Gastrocnemius medialis (tissue), 4 donors: ENCODE results near the gene KLHL7. TPM values are rescaled to one million over a fixed set of nuclear protein-coding genes. Genes with fewer than 3 reads are reported as not detected.

Experiments
- ATAC-seq, 2 donors: fragments of 150-250 bp; one replicate each; pipeline ENCODE4 v1.9.1; 2016
- DNase-seq, 2 donors: peaks; one replicate each; pipeline ENCODE4 v3.0.0-alpha.2; 2019
- H3K27ac ChIP-seq, 4 donors: fragments of 200-600 bp; sonication (generic); 1 replicate in 1 of 4; 2 replicates in 3 of 4; pipeline ENCODE4 v1.5.1; 2016 to 2018; ENCODE audit warnings: mild to moderate bottlenecking in 2 of 4, moderate library complexity in 1 of 4
- H3K27me3 ChIP-seq, 3 donors: fragments of 200-600 bp; sonication (generic) in 2 of 3; 1 replicate in 1 of 3; 2 replicates in 2 of 3; pipeline versions ENCODE4 v1.5.1 to v1.6.0; 2016 to 2019; ENCODE audit warnings: mild to moderate bottlenecking in 1 of 3, moderate library complexity in 1 of 3
- H3K36me3 ChIP-seq, 2 donors: fragments of 200-600 bp; sonication (generic) in 1 of 2; one replicate each; pipeline ENCODE4 v1.5.1; 2017 to 2018
- H3K4me1 ChIP-seq, 2 donors: fragments of 200-600 bp; sonication (generic) in 1 of 2; one replicate each; pipeline ENCODE4 v1.5.1; 2016 to 2017; ENCODE audit warnings: mild to moderate bottlenecking in 2 of 2
- H3K4me3 ChIP-seq, 4 donors: fragments of 200-600 bp; sonication (generic) in 3 of 4; 1 replicate in 1 of 4; 2 replicates in 3 of 4; pipeline ENCODE4 v1.5.1; 2016 to 2019; ENCODE audit warnings: mild to moderate bottlenecking in 2 of 4
- H3K9me3 ChIP-seq, 3 donors: fragments of 200-600 bp; sonication (generic) in 2 of 3; 1 replicate in 1 of 3; 2 replicates in 2 of 3; pipeline ENCODE4 v1.5.1; 2016 to 2019
- CTCF ChIP-seq, 5 experiments: fragments of 450-650 bp in 3 of 5; fragments of 200-600 bp in 2 of 5; sonication (generic) in 2 of 5; IDR thresholded peaks in 4 of 5; conservative IDR thresholded peaks in 1 of 5; 1 replicate in 4 of 5; 2 replicates in 1 of 5; pipeline ENCODE4 v1.5.1; 2016 to 2019; ENCODE audit warnings: antibody characterized with exemption in 5 of 5, mild to moderate bottlenecking in 3 of 5, moderate library complexity in 3 of 5
- POLR2A ChIP-seq, 2 donors: fragments of 450-650 bp; IDR thresholded peaks; one replicate each; pipeline ENCODE4 v1.6.1; 2017; ENCODE audit warnings: antibody characterized with exemption in 2 of 2, mild to moderate bottlenecking in 2 of 2, moderate library complexity in 2 of 2
- in situ Hi-C, 4 donors: fragments of 200-750 bp; cut with MboI; loops; one replicate each; pipeline versions ENCODE4 v1.15.0 to v1.8.0; 2017; ENCODE audit warnings: low sequenced_read_pairs in 4 of 4
- intact Hi-C: fragments of 100-400 bp; cut with DNase I; formaldehyde crosslinking; loops from one replicate; pipeline ENCODE4 v1.15.1; 2023; ENCODE audit warnings: low total_unique reads
- total RNA-seq, 4 donors: library from RNA; depleted of rRNA; stranded (reverse); fragments of >200 nt; gene quantifications; one replicate each; pipeline versions ENCODE4 v1.1.0 to v1.2.3, GENCODE V29; 2016

KLHL7 gene
- total RNA-seq, 4 donors from 2014 or later = 12.2 to 21.4 (median 14.9) TPM

- Histone ChIP-seq H3K4me3 (no peak overlapping the region), H3K4me1 (no peaks in the 10 kb centered on the region), H3K36me3 (peaks cover 0 to 6% of the 10 kb centered on the region in 2 donors), H3K27ac (no peak overlapping the region), H3K9me3 (no peaks in the 10 kb centered on the region), H3K27me3 (no peaks in the 10 kb centered on the region)
- in situ Hi-C loops = no loop called here
- no peak for DNase-seq
- intact Hi-C loops = no loop called here
- no peak for ATAC-seq
- no peak for TF ChIP-seq CTCF (IDR thresholded peaks at IDR 0.05 in 4 of 5, conservative IDR thresholded peaks at IDR 0.05 in 1 of 5)
- no peak for TF ChIP-seq POLR2A (IDR thresholded peaks at IDR 0.05)
Measured at GRCh38 chr7:23136216-23136615, 30.6 kb downstream of the KLHL7 start.

GRCh38 chr7:23157679-23158078, 52.1 kb downstream of the KLHL7 start:
- in situ Hi-C loops (no loop called here), intact Hi-C loops (no loop called here)
- Histone ChIP-seq H3K27me3 (no peaks in the 10 kb centered on the region), H3K27ac (no peak overlapping the region), H3K4me3 (no peak overlapping the region), H3K36me3 (peaks cover 0 to 5% of the 10 kb centered on the region in 2 donors), H3K9me3 (no peaks in the 10 kb centered on the region), H3K4me1 (peaks cover 0 to 5% of the 10 kb centered on the region in 2 donors)
- DNase-seq (no peak), ATAC-seq (no peak)
- no peak for TF ChIP-seq CTCF (IDR thresholded peaks at IDR 0.05 in 4 of 5, conservative IDR thresholded peaks at IDR 0.05 in 1 of 5)
- TF ChIP-seq POLR2A (IDR thresholded peaks at IDR 0.05) = no peak

- TF ChIP-seq CTCF (IDR thresholded peaks at IDR 0.05 in 4 of 5, conservative IDR thresholded peaks at IDR 0.05 in 1 of 5) (no peak), POLR2A (IDR thresholded peaks at IDR 0.05) (no peak)
- Histone ChIP-seq H3K27ac (no peak overlapping the region), H3K27me3 (no peaks in the 10 kb centered on the region), H3K36me3 (no peaks in the 10 kb centered on the region), H3K9me3 (no peaks in the 10 kb centered on the region), H3K4me3 (no peak overlapping the region), H3K4me1 (peaks cover 0 to 5% of the 10 kb centered on the region in 2 donors)
- in situ Hi-C loops = no loop called here
- intact Hi-C loops = no loop called here
- ATAC-seq = no peak
- DNase-seq = no peak
Measured at GRCh38 chr7:23158546-23158945, 53.0 kb downstream of the KLHL7 start.

GRCh38 chr7:23161482-23161881, 55.9 kb downstream of the KLHL7 start:
- H3K36me3 ChIP-seq = no peaks in the 10 kb centered on the region
- H3K27ac ChIP-seq = no peak overlapping the region
- intact Hi-C loops (no loop called here), in situ Hi-C loops (no loop called here)
- H3K4me1 ChIP-seq = peaks cover 0 to 2% of the 10 kb centered on the region in 2 donors
- H3K9me3 ChIP-seq = no peaks in the 10 kb centered on the region
- H3K27me3 ChIP-seq = no peaks in the 10 kb centered on the region
- no peak overlapping the region for H3K4me3 ChIP-seq
- ATAC-seq (no peak), DNase-seq (no peak)
- no peak for TF ChIP-seq POLR2A (IDR thresholded peaks at IDR 0.05)
- TF ChIP-seq CTCF (IDR thresholded peaks at IDR 0.05 in 4 of 5, conservative IDR thresholded peaks at IDR 0.05 in 1 of 5) = no peak

GRCh38 chr7:23164846-23165245, 59.3 kb downstream of the KLHL7 start:
- Histone ChIP-seq H3K4me3 (no peak overlapping the region), H3K27me3 (no peaks in the 10 kb centered on the region), H3K36me3 (peaks cover 0 to 9% of the 10 kb centered on the region in 2 donors), H3K9me3 (no peaks in the 10 kb centered on the region), H3K27ac (no peak overlapping the region), H3K4me1 (no peaks in the 10 kb centered on the region)
- intact Hi-C loops (no loop called here), in situ Hi-C loops (no loop called here)
- TF ChIP-seq CTCF (IDR thresholded peaks at IDR 0.05 in 4 of 5, conservative IDR thresholded peaks at IDR 0.05 in 1 of 5) (no peak), POLR2A (IDR thresholded peaks at IDR 0.05) (no peak)
- ATAC-seq (no peak), DNase-seq (no peak)
